Neural crest cell (in vitro differentiated cells): Measurements from ENCODE around the gene GALNT6. TPM values are rescaled to one million over a fixed set of nuclear protein-coding genes. Genes with fewer than 3 reads are reported as not detected.

Experiments
- DNase-seq: peaks from one replicate; pipeline ENCODE4 v3.0.0; 2021; ENCODE audit warnings: low read depth, mixed read lengths, low spot score
- H3K27ac Mint-ChIP-seq: one replicate; pipeline ENCODE4 v1.8.0; 2021; ENCODE audit warnings: mild to moderate bottlenecking, mixed read lengths; ENCODE audit not compliant: unreplicated experiment
- H3K27me3 Mint-ChIP-seq: 2 replicates; pipeline ENCODE4 v1.8.0; 2021; ENCODE audit warnings: low read depth, mild to moderate bottlenecking, mixed read lengths
- H3K36me3 Mint-ChIP-seq: 2 replicates; pipeline ENCODE4 v1.8.0; 2021; ENCODE audit warnings: low read depth, mild to moderate bottlenecking, mixed read lengths
- H3K4me1 Mint-ChIP-seq: 2 replicates; pipeline ENCODE4 v1.8.0; 2021; ENCODE audit warnings: mixed read lengths
- H3K4me3 Mint-ChIP-seq: one replicate; pipeline ENCODE4 v1.8.0; 2021; ENCODE audit warnings: mild to moderate bottlenecking, mixed read lengths
- H3K9me3 Mint-ChIP-seq: 2 replicates; pipeline ENCODE4 v1.8.0; 2021; ENCODE audit warnings: mixed read lengths
- total RNA-seq: library from RNA; stranded (reverse); gene quantifications from 2 replicates; pipeline ENCODE4 v1.2.1, GENCODE V29; 2021
- TF ChIP-seq, protein P1 (sequence below): fragments of 200-600 bp; sonication (generic); conservative IDR thresholded peaks from 2 replicates; pipeline ENCODE4 v1.5.0; 2021; ENCODE audit warnings: antibody characterized with exemption, mild to moderate bottlenecking

The GALNT6 gene
- total RNA-seq, 1 donor from 2014 or later, result 0.09 TPM

DNA sequence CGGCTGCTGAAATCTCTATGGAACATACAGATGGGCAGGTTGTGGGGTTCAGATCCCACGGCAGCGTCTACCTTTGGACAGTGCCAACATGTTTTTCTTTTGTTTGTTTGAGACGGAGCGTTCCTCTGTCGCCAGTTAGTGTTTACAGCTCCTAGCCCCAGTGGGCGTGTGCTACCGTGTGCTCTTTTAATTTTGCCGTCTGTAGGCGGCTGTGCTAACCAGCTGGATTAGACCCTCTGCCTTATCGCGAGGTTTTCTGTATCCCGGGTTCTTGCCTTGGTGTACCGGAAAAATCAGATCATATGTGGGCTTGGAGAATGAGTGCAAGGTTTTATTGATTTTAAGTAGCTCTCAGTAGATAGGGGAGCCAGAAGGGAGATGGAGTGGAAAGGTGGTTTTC is 9.8 kb upstream of the GALNT6 start:
- Mint-ChIP-seq H3K4me1 (no peaks in the 10 kb centered on the region), H3K9me3 (no peaks in the 10 kb centered on the region), H3K27ac (no peak overlapping the region), H3K4me3 (no peak overlapping the region), H3K36me3 (no peaks in the 10 kb centered on the region), H3K27me3 (peaks cover 10% of the 10 kb centered on the region)
- DNase-seq, result no peak
- TF ChIP-seq, protein P1, sequence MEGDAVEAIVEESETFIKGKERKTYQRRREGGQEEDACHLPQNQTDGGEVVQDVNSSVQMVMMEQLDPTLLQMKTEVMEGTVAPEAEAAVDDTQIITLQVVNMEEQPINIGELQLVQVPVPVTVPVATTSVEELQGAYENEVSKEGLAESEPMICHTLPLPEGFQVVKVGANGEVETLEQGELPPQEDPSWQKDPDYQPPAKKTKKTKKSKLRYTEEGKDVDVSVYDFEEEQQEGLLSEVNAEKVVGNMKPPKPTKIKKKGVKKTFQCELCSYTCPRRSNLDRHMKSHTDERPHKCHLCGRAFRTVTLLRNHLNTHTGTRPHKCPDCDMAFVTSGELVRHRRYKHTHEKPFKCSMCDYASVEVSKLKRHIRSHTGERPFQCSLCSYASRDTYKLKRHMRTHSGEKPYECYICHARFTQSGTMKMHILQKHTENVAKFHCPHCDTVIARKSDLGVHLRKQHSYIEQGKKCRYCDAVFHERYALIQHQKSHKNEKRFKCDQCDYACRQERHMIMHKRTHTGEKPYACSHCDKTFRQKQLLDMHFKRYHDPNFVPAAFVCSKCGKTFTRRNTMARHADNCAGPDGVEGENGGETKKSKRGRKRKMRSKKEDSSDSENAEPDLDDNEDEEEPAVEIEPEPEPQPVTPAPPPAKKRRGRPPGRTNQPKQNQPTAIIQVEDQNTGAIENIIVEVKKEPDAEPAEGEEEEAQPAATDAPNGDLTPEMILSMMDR, result no peak

DNA sequence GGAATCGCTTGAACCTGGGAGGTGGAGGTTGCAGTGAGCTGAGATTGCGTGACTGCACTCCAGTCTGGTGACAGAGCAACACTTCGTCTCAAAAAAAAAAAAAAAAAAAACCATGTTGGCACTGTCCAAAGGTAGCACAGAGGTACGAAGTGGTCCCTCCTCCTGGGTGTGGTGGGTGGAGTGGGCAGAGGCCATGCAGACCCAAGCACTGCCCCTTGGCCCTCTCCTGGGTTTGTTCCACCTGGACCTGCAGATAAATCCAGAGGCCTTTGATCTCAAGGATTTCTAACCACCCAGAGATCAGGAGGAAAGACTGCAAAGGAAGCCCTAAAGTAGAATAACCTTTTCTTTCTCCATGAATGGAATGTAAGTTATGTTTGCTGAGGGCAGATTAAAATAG is 8.7 kb upstream of the GALNT6 start:
- TF ChIP-seq, protein P1, result no peak
- Mint-ChIP-seq H3K9me3 (no peaks in the 10 kb centered on the region), H3K4me3 (no peak overlapping the region), H3K36me3 (no peaks in the 10 kb centered on the region), H3K4me1 (no peaks in the 10 kb centered on the region), H3K27ac (no peak overlapping the region), H3K27me3 (peaks cover 20% of the 10 kb centered on the region)
- no peak for DNase-seq

DNA sequence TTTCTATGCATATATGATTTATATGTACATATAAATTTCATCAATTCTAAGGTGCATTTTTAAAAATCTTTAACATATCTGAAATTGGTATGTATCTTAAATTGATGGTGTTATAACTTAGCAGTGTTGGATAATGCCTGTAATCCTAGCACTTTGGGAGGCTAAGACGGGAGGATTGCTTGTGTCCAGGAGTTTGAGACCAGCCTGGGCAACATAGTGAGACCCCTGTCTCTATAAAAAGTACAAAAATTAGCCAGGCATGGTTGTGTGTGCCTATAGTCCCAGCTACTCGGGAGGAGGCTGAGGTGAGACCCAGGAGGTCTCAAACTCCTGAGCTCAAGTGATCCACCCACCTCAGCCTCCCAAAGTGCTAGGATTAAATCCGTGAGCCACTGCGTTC is 6.5 kb upstream of the GALNT6 start:
- Mint-ChIP-seq H3K4me3 (no peak overlapping the region), H3K27ac (no peak overlapping the region), H3K4me1 (peaks cover 6% of the 10 kb centered on the region), H3K36me3 (no peaks in the 10 kb centered on the region), H3K9me3 (no peaks in the 10 kb centered on the region), H3K27me3 (peaks cover 39% of the 10 kb centered on the region)
- TF ChIP-seq, protein P1, result no peak
- no peak for DNase-seq

DNA sequence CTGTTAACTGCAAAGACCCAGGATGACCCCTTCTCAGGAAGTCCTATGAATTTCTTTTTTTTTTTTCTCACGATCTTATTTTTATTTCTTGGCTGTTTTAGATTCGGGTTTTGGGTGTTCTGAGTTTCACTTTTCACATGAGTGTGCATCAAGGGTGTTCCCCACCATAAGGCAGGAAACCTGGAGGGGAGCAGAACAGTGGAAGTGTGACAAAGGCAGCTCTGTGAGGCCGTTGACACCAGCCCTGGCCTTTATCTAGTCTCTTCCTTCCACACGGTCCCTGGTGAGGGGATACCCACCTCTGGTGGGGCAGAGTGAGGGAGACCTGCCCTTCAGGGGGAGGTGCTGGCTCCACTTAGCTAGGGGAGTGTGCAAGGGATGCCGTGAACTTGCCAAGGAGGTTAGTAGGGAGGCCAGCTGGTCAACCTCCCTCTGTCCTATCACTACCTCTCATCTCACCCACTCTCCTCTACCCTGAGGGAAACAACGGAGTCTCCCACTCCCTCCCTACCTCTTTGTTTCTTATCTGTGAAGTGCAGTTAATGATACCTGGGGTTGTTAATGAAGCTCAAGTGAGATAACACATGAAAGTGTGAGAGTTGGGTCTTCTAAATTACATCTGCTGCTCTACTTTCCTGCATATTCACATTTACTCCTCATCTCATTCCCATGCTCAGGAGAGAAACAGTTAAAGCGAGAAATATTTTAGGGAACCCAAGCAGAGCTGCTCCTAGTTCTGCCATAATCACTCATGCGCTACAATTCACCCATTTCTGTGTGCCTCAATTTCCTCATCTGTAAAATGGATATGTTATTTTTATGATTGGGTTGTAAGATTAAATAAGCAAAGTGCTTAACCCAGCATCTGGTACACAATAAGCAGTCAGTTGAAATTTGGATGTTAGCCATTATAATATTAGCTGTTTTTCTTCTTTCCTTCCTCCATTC is 4.4 kb upstream of the GALNT6 start:
- H3K4me1 Mint-ChIP-seq, result peaks cover 17% of the 10 kb centered on the region
- peaks cover 59% of the 10 kb centered on the region for H3K27me3 Mint-ChIP-seq
- DNase-seq, result no peak
- H3K9me3 Mint-ChIP-seq, result no peaks in the 10 kb centered on the region
- no peaks in the 10 kb centered on the region for H3K36me3 Mint-ChIP-seq
- no peak overlapping the region for H3K27ac Mint-ChIP-seq
- H3K4me3 Mint-ChIP-seq, result no peak overlapping the region
- TF ChIP-seq, protein P1, result no peak

DNA sequence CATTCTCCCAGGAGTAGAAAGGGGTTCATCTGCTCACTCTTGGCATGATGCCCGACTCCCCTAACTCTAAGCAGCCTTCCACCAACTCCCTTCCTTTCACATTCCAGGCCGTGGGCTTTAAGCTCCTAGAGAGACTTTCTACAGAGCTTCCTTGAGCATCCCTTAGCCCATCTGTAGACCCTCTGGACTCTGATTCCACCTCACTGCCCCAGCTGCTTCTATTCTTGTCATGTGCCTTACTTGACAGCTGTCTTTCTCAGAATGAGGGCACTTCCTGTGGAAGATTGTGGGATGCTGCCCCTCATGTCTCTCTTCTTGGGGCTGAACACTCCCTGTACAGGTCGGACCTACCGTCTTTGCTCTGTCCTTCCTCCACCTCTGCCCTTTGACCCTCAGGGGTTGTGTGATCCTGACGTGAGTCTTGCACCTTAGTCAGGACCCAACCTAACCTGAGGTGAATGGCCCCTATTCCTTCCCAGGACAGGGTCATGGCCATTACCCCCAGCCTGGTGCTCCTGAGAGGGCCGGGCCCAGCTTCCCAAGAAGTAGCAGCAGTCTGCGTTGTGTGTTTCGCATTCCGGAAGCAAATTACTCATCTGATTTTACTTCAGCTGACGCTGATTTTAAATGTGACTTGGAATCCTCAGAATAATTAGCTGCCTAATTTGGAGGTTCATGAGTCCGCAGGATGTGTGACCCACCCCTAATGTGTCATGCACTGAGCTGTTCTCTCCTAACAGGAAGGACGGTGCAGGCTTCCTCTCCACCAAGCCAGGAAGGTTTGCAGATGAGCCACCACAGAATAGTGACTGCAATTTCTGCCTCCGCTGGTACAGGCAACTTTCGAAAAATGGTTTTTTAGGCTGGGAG is 2.7 kb upstream of the GALNT6 start:
- H3K4me1 Mint-ChIP-seq, result peaks cover 25% of the 10 kb centered on the region
- TF ChIP-seq, protein P1, result no peak
- peak overlapping the region; percentile 58 for H3K4me3 Mint-ChIP-seq
- no peak overlapping the region for H3K27ac Mint-ChIP-seq
- no peaks in the 10 kb centered on the region for H3K9me3 Mint-ChIP-seq
- H3K36me3 Mint-ChIP-seq, result no peaks in the 10 kb centered on the region
- no peak for DNase-seq
- H3K27me3 Mint-ChIP-seq, result peaks cover 69% of the 10 kb centered on the region
